ENCODE measurements around the gene AEBP1. TPM values are rescaled to one million over a fixed set of nuclear protein-coding genes. Genes with fewer than 3 reads are reported as not detected.

The AEBP1 gene
- total RNA-seq, 1 donor from 2014 or later: 1,349 TPM

GRCh38 chr7:44097064-44097932 is 6.8 kb upstream of the AEBP1 start:
- TF ChIP-seq, protein P1, sequence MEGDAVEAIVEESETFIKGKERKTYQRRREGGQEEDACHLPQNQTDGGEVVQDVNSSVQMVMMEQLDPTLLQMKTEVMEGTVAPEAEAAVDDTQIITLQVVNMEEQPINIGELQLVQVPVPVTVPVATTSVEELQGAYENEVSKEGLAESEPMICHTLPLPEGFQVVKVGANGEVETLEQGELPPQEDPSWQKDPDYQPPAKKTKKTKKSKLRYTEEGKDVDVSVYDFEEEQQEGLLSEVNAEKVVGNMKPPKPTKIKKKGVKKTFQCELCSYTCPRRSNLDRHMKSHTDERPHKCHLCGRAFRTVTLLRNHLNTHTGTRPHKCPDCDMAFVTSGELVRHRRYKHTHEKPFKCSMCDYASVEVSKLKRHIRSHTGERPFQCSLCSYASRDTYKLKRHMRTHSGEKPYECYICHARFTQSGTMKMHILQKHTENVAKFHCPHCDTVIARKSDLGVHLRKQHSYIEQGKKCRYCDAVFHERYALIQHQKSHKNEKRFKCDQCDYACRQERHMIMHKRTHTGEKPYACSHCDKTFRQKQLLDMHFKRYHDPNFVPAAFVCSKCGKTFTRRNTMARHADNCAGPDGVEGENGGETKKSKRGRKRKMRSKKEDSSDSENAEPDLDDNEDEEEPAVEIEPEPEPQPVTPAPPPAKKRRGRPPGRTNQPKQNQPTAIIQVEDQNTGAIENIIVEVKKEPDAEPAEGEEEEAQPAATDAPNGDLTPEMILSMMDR (IDR thresholded peaks at IDR 0.05): no peak
- intact Hi-C loops (cut with DNase I): no loop called here
- Histone ChIP-seq H3K27ac (peak overlapping the region; percentile 62 to 100), H3K27me3 (no peaks in the 10 kb centered on the region), H3K4me1 (peaks cover 17 to 41% of the 10 kb centered on the region in 2 donors), H3K9me3 (no peaks in the 10 kb centered on the region), H3K4me3 (no peak overlapping the region), H3K36me3 (no peaks in the 10 kb centered on the region)
- DNase-seq (ENCODE audit: low spot score in 2 of 2): no peak

DNA sequence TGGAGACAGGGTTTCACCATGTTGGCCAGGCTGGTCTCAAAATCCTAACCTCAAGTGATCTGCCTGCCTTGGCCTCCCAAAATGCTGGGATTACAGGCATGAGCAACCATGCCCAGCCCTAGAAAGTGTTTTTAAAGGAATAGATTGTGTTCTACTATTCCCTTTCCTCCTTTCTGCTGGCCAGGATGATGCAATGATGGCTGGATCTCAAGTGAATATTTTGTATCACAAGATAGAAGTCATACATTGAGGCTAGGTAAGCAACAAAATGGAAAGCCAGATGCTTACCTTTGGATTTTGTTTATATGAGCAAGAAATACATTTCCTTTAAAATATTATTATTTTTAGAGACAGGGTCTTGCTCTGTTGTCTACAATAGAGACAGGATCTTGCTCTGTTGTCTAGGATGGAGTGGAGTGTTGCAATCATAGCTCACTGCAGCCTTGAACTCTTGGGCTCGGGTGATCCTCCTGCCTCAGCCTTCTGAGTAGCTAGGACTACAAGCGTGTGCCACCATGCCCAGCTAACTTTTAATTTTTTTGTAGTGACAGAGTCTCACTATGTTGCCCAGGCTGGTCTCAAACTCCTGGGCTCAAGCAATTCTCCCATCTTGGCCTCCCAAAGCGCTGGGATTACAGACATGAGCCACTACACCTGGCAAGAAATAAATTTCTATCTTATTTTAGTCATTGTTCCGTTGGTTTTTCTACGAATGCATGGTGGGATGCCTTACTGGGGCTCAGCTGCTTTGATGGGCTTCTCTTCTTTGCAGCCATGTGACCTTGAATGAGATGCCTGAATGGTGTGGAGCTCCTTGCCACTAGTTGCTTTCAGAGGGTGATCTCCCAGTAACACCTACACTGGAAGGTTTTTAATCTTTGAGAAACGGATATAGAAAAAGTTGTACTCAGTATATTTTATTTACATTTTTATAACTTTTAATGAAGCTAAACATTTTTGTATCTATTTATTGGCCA is 5.8 kb upstream of the AEBP1 start:
- H3K36me3 ChIP-seq: no peaks in the 10 kb centered on the region
- H3K4me1 ChIP-seq: peaks cover 26 to 51% of the 10 kb centered on the region in 2 donors
- DNase-seq (ENCODE audit: low spot score in 2 of 2): no peak
- H3K27ac ChIP-seq: peak overlapping the region; percentile 62 to 100
- H3K9me3 ChIP-seq: no peaks in the 10 kb centered on the region
- no peak overlapping the region for H3K4me3 ChIP-seq
- intact Hi-C loops (cut with DNase I): no loop called here
- TF ChIP-seq, protein P1 (IDR thresholded peaks at IDR 0.05): no peak
- no peaks in the 10 kb centered on the region for H3K27me3 ChIP-seq

DNA sequence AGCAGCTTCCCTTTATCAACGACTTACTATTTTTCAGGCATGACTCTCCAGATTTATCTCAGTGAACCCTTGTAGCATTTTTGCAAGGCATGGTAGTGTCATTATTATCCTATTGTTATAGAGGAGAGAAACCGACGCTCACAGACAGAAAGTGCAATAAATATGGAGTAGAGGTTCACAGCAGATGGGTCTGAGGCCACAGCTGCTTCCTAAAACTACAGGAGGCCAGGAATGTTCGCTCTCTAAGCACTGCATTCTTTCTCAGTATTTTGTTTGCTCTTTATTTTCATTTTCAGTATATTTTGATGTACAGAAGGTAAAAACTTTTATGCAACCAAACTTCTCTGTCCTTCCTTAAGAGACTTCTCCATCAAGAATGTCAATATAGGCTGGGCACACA is 4.5 kb upstream of the AEBP1 start:
- H3K9me3 ChIP-seq: no peaks in the 10 kb centered on the region
- peaks cover 30 to 57% of the 10 kb centered on the region in 2 donors for H3K4me1 ChIP-seq

GRCh38 chr7:44100458-44101302 is 3.5 kb upstream of the AEBP1 start:
- no peaks in the 10 kb centered on the region for H3K36me3 ChIP-seq
- H3K27me3 ChIP-seq: no peaks in the 10 kb centered on the region
- peak overlapping the region; percentile 99 to 100 for H3K27ac ChIP-seq
- peak; percentile 54 to 85 for DNase-seq (ENCODE audit: low spot score in 2 of 2)
- no peaks in the 10 kb centered on the region for H3K9me3 ChIP-seq
- intact Hi-C loops (cut with DNase I): no loop called here
- no peak overlapping the region for H3K4me3 ChIP-seq
- H3K4me1 ChIP-seq: peaks cover 30 to 48% of the 10 kb centered on the region in 2 donors
- TF ChIP-seq, protein P1 (IDR thresholded peaks at IDR 0.05): no peak

More for the DNA sequence above, 4.5 kb upstream of the AEBP1 start:
- H3K4me3 ChIP-seq: no peak overlapping the region
- H3K27ac ChIP-seq: peak overlapping the region; percentile 99 to 100
- TF ChIP-seq, protein P1 (IDR thresholded peaks at IDR 0.05): no peak
- no peaks in the 10 kb centered on the region for H3K27me3 ChIP-seq
- intact Hi-C loops (cut with DNase I): no loop called here
- DNase-seq (ENCODE audit: low spot score in 2 of 2): no peak
- H3K36me3 ChIP-seq: no peaks in the 10 kb centered on the region

All from ascending aorta (tissue), 2 donors.